ENCODE data around the gene C19orf33.
"Not testable (repeated sequence)": the region's sequence is repeated elsewhere in the genome, so short reads cannot be mapped to it uniquely, and the experiment has no call there.

Gene C19orf33

DNA sequence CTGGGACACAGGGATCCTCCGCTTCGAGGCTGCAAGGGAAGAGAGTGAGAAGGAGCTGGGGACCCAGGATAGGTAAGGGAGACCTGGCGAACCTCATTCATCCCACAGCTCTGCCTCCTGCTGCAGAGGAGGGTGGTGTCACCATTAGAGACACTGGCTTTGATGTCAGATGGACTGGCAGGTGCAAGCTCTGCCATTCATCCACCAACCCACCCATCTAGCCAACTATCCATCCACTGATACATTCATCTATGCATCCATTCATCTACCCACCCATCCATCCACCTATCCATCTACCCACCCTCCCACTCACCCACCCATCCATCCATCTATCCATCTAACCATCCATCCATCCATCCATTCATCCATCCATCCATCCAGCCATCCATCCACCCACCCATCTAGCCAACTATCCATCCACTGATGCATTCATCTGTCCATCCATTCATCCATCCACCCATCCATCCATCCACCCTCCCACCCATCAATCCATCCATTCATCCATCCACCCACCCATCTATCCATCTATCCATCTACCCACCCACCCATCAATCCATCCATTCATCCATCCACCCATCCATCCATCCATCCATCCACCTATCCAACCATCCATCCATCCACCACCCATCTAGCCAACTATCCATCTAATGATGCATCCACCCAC lies 5.7 kb downstream of the C19orf33 start:
- DNase-seq: no peak

DNA sequence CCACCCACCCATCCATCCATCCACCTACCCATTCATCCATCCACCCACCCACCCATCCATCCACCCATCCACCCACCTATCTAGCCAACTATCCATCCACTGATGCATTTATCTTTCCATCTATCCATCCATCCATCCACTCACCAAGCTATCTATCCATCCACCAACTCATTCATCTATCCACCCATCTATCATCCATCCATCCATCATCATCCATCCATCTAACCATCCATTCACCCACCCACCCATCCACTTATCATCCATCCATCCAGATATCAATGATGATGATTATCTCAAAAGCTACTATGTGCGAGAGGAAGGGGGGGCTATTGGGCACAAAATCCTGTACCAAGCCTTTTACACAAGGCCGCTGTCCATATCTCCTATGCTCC lies 6.2 kb downstream of the C19orf33 start:
- DNase-seq: no peak

DNA sequence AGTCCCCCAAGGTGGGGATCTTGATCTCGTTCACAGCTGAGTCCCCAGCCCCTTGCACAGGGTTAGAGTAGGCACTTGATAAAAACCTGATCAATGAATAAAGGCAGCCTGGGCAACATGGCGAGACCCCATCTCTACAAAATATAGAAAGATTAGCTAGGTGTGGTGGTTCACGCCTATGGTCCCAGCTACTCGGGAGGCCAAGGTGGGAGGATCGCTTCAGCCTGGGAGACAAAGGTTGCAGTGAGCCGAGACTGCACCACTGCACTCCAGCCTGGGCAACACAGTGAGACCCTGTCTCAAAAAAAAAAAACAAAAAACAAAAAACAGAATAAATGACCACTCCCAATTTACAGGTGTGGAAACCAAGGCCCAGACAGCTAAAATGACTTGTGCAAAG lies 6.9 kb downstream of the C19orf33 start:
- no peak for DNase-seq

DNA sequence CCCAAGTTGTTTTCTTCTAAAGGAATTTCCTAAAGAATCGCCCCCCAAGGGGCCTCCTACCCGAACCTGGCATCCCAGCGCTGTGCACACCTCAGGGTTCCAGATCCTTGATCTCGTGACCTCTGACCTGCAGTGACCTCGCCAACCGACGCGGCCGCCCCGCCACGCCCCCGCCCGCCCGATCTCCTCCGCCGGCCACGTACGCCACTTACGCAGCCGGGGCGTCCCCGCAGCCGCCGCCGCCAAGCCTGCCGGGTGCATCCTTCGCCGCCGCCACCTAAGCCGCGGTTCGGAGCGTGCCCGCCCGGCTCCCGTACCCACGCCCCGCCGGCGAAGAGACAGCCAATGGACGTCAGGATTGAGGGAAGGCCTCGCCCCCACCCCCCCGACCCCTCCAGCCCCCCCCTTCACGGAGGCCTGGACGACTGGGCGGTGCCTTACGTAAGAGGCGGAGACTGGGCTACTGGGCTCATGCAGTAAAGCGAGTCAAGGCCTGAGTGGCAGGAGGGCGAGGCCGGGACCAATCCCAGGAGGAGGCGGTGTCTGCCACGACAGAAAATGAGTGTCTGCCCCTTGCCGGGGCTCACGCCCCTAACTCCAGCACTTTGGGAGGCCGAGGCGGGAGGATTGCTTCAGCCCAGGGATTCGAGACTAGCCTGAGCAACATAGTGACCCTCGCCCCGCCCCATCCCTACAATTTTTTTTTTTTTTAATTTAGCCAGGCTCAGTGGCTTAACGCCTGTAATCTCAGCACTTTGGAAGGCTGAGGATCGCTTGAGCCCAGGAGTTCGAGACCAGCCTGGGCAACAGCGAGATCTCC lies 11.8 kb downstream of the C19orf33 start, which contains the start of gene YIF1B:
YIF1B (minus strand) TSS at position 291 of the 820 bp plus-strand sequence; CDS start at position 261, 30 bp downstream.
- peak; percentile 97 for DNase-seq

DNA sequence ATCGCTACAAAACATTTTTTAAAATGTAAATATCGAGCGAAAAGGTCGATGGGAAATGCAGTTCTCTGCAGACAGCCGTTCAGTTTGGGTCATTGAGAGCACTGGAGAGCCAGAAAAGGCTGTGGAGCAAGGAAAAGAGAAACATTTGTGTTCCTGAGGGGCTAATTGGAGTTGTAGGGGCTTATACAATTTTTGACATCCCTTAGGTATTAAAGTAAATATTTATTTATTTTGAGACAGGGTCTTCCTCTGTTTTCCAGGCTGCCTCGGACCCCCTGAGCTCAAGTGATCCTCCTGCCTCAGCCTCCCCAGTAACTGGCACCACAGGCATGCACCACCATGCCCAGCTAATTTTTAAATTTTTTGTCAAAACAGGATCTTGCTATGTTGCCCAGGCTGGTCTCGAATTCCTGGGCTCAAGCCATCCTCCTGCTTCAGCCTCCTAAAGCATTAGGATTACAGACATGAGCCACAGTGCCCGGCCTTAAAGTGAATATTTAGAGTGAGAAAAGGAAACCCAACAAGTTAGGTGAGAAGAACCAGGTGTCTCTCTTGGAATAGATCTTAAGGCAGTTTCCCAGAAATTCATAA lies 12.5 kb downstream of the C19orf33 start:
- no peak for DNase-seq

DNA sequence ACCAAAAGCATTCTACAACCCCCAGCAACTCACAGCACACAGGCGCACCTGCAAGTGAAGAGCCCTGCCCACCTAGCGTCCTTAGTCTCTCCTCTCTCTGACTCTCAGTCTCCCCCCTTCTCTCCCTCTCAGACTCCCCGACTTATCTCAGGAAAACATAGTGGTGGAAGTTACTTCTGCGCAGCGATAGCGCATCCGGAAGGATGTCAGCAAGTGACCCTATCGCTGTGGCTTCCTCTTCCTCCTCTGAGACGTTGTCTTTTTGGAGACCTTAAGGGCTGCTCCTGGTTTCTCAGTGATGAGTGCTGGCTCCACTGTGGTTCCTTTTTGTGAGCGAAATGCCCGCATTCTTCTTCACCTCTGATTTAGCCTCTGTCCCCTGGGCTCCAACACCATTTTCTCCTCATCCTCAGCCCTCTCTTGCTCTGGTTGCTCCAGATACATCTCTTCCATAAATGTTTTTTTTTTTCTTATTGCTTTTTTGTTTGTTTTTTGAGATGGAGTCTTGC lies 13.1 kb downstream of the C19orf33 start:
- DNase-seq: no peak

DNA sequence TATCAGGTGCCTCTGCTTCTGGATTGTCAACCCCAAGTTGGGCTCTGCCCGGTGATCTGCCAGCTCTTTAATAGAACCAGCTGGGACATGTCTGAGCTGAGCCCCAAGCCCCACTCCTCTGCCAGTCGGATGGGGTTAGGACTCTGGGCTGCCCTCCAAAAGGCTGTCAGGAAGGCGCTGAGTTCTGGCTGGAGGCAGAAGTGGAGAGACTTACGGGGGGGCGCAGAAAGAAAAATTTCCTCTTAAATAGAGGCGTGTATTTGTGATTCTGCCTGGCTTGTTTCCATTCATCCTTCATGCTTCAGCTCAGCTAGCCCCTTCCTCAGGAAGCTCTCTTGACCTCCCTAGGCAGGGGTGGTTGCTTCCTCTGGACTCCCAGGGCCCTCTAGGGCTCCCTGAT lies 14.6 kb downstream of the C19orf33 start:
- DNase-seq: no peak

DNA sequence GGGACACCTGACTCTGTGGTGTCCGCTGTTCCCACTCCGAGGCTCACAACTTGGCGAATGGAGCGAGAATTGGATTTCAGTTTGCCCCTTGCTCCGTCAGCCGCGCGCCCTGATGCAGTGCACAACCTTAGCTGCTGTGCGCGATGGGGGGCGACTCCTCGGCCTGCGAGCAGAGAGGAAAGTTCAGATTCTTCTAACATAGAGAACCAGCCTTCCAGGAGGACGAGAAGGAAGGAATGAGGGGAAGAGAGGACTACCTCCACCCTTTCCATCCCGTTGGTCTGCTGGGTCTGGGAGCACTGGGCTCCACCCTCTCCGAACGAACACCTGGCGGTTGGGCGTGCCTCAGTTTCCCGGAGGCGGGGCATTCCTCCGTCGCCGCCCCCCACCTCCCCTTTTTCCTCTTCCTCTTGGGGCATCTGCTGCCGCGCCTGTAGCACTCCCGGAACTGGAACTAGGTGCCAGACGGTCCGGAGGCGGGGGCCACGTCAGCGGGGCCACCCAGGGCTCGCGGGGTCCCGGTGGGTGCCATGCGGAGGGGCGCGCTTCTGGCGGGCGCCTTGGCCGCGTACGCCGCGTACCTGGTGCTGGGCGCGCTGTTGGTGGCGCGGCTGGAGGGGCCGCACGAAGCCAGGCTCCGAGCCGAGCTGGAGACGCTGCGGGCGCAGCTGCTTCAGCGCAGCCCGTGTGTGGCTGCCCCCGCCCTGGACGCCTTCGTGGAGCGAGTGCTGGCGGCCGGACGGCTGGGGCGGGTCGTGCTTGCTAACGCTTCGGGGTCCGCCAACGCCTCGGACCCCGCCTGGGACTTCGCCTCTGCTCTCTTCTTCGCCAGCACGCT lies 15.6 kb downstream of the C19orf33 start, which contains the start of gene KCNK6:
KCNK6 (plus strand) TSS at position 425 of the 838 bp plus-strand sequence; CDS start at position 531, 106 bp downstream.
- no peak for DNase-seq

DNA sequence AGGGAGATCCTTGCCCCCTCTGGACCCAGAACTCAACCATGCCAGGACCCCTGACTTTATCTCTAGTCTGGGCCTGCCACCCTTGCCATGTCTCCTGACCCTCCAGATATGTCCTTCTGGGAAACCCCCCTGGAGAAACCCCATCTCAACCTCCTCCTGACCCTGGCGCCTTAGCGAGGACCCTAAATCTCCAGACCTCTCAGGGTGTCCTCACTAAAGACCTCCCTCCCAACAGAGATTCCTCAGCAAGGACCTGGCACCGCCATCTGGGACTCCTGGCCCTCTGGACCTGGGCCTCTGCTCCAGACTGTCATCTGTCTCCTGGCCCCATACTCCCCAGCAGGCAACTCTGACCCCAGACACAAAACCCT lies 16.9 kb downstream of the C19orf33 start:
- DNase-seq: no peak

DNA sequence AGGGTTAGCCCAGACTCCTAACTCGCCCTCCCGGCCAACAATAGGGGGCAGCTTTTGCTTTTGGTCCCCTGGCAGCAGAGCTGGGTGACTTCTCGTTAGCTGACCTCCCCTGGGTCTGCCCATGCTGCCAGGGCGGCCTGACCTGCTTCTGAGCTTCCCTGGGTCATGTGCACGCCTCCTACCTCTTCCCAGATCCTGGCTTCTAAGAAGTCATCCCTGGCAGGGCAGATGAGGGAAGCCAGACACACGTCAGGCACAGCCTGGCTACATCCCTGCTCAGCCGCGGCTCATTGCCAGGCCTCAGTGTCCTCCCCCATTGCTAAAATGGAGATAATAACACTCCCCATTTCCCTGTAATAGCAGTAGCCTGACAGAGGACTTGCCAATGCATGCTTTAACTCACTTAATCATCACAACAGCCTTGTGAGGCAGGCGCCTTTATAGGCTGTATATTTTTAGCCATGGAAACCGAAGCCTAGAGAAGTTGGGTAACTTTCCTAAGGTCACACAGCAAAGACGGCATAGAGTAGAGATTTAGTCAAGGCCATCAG lies 17.7 kb downstream of the C19orf33 start:
- DNase-seq: no peak

DNA sequence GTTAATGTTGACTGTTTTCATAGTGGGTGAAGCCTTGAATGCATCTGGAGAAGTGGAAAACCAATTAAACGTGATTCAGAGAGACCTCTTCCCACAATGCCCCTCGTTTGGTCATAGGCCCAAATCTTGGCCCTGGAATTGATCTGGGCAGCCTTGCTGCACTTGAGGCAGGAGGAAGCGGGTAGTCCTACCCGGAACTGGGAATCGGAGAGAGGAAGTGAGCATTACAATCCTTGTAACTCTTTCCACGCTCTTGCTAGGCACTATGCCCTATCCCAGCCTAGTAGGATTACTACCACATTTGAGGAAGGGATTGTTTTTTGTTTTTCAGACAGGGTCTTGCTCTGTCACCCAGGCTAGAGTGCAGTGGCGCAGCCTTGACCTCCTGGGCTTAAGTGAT lies 19.2 kb downstream of the C19orf33 start:
- no peak for DNase-seq

DNA sequence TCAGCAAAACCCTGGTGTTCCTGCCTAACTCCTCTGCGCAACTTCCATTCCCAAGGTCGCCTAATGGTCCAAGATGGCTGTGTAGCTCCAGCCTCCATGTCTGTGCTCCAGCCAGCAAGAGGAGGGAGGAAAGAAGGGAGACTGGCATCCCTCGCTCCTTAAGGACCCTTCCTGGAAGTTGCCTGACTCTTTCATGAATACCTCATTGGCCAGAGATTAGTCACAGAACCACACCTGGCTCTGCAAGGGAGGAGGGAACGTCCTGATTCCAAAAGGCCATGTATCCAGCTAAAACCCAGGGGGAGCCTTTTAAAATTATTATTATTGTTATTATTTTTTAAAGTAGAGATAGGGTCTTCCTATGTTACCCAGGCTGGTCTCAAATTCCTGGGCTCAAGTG lies 20.4 kb downstream of the C19orf33 start:
- DNase-seq: no peak

DNA sequence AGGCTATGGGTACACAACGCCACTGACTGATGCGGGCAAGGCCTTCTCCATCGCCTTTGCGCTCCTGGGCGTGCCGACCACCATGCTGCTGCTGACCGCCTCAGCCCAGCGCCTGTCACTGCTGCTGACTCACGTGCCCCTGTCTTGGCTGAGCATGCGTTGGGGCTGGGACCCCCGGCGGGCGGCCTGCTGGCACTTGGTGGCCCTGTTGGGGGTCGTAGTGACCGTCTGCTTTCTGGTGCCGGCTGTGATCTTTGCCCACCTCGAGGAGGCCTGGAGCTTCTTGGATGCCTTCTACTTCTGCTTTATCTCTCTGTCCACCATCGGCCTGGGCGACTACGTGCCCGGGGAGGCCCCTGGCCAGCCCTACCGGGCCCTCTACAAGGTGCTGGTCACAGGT lies 22.5 kb downstream of the C19orf33 start:
- DNase-seq: no peak

DNA sequence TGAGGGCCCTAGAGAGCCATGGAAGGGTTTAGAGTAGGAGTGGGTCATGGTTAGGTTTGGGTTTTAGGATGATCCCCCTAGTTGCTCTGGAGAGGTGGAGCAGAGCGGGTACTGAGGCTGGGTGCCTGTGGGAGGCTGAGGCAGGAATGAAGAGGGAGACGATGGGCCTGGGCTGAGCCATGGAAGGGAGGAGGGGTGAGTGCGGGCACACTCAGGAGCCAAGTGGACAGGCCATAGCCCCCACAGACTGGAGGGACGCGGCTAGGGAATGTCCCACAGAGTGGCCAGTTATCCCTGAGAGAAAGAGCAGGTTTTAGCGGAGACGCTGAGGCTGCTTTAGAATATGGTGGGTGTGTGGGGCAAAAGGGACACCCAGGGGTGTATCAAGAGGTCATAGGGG lies 25.6 kb downstream of the C19orf33 start:
- no peak for DNase-seq

DNA sequence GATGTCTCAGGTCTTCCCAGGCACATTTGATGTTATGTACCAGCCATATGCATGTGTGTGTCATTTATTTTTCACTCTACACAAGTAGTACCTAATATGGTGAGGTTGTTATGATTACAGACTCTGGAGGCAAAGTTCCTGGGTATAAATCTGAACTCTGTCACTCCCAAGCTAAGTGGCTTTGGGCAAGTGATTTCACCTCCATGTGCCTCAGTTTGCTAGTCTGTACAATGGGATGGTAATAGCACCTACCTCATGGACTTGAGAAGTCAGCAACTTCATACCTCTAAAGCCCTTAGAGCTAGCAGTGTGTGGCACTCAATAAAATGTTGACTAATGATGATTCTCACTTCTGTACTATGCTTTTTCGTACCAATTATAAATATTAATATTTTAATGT lies 27.7 kb downstream of the C19orf33 start:
- DNase-seq: no peak

DNA sequence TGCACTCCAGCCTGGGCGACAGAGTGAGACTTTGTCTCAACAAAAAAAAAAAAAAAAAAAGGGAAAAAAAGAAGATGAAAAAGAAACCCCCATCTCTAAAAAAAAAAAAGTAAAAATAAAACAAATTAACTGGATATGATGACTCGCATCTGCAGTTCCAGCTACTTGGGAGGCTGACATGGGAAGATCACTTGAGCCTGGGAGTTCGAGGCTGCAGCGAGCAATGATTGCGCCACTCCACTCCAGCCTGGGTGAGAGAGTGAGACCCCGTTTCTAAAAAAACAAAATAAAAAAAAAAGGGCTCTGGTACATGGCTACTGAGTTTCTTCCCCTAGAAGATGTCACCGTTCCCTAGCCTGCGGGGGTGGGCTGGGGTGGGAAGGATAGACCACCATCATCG lies 29.2 kb downstream of the C19orf33 start:
- DNase-seq: no peak

DNA sequence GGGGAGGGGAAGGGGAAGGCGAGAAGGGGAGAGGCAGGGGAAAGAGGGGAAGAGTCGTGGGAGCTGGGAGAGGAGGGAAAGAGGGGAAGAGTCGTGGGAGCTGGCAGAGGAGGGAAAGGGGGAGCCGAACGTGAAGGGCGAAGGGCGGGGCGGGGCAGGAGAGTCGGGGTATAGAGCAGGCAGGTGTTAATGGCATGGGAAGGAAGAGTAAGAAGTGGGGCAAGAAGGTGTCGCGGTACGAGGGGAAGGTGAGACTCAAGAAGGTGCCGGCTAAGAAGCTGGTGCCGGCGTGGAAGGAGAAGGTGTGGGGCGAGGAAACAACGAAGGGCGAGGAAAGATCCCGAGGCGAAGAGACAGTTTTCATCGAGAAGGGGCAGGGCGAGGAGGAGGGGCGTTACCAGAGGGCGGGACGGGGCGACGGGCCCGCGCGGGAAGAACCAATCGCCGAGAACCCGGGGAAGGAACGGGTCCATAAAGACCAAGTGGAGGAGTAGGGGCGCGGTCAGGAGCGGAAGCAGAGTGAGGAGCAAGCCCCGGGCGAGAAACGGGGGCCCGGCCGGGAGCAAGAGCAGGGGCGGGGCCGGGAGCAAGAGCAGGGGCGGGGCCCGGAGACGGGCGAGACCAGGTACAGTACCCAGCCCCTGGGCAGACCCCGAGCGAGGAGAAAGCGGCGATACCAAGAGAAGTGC lies 32.0 kb downstream of the C19orf33 start:
- peak; percentile 95 for DNase-seq

DNA sequence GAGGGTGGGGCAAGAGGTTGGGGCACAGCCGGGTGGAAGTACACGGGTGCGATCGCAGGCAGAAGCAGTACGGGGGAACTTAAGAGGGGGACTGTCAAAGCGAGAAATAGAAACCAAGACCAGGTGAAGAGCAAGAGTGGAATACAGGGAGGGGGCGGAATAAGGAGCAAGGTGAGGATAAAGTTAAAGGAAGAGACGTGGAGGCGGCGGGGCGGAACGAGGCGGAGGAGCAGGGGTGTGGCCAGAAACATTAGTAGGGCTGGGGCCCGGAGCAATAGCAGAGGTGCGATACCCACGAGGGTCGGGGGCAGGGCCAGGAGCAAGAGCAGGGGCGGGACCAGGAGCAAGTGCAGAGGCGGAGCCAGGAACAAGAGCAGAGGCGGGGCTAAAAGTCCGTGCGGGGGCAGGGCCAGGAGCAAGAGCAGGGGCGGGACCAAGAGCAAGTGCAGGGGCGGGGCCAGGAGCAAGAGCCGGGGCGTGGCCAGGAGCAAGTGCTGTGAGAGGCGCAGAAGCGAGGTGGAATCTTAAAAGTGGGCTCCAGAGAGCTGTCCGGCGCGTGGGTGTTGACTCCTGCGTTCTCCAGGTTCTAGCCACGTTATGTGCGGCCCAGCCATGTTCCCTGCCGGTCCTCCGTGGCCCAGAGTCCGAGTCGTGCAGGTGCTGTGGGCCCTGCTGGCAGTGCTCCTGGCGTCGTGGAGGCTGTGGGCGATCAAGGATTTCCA lies 32.7 kb downstream of the C19orf33 start:
- DNase-seq: peak; percentile 92

DNA sequence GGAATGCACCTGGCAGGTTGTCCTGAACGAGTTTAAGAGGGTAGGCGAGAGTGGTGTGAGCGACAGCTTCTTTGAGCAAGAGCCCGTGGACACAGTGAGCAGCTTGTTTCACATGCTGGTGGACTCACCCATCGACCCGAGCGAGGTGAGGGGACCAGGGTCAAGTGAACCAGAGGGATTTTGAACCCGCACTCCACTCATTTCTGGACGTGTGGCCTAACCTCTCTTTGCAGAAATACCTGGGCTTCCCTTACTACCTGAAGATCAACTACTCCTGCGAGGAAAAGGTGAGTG lies 33.3 kb downstream of the C19orf33 start:
- no peak for DNase-seq

DNA sequence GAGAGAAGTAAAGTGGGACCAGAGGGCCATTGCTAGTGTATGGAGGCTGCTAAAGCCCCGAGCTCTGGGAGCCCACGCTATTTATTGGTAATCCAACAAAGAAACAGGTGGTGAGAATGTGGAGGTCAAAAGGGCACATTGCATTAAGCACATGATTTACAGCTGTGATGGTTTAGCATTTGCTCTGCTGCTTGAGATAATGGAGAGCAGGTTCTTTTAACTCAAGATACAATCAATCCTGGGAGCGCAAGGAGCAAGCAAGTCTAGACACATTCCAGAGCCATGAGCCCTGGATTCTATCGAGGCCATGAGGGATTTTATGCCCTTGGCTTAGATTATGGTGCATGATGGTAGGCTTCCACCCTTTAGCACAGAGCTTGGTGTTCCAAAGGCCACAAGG lies 35.0 kb downstream of the C19orf33 start:
- DNase-seq: not testable (repeated sequence)

DNA sequence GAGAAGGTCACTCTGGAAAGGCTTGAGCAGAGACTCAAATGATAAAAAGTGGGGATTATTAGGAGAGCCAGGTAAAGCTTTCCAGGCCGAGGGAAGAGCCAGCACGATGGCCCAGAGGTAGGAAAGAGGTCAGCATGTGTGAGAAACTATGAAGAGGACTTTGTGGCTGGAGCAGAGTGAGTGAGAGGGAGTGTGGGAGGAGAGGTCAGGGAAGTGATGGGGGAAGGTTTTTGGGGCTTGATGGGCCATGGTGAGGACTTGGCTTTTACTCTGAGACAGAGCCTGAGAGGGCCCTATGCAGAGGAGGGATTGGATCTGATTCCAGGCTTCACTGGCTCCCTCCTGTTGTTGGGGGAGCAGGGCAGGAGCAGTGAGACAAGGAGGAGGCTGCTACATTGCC lies 36.9 kb downstream of the C19orf33 start:
- DNase-seq: no peak

All from NCI-H774 (cell line).